B cell (primary cell): ENCODE data around the gene COL4A6.

ENCODE experiments used
- EZH2 ChIP-seq: IDR thresholded peaks from 2 replicates; pipeline ENCODE4 v1.6.1; 2012; ENCODE audit warnings: borderline replicate concordance, low read depth, mild to moderate bottlenecking, moderate library complexity, low read length; ENCODE audit not compliant: insufficient read depth, poor library complexity, severe bottlenecking
- TF ChIP-seq, protein P1 (sequence below): fragments of 200-600 bp; IDR thresholded peaks from one replicate; pipeline ENCODE4 v1.8.0; 2022; ENCODE audit warnings: antibody characterized with exemption, mild to moderate bottlenecking

DNA sequence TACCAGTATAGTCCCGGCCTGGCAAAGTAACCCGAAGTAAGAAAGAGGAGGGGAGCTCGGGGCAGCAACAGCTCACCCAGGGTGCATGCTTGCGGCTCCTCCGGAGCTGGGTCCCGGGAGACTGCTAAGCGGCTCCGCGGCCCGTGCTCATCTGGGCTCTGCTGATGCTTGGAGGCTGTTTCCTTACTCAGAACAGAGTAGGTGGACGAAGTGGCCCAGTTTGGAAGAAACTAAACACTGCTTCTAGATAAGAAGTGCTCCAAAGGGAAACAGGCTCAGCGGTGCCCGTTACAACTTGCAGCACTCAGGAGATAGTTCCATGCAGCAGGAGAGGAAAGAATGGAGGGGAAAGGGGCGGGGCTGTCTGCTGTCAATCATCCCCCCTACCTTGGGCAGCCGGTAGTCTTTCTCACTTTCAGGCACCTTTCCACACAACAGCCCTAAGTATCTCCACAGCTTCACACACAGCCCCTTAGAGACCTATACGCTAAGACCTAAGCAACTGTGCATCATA lies at the start of gene COL4A6:
- TF ChIP-seq, protein P1, sequence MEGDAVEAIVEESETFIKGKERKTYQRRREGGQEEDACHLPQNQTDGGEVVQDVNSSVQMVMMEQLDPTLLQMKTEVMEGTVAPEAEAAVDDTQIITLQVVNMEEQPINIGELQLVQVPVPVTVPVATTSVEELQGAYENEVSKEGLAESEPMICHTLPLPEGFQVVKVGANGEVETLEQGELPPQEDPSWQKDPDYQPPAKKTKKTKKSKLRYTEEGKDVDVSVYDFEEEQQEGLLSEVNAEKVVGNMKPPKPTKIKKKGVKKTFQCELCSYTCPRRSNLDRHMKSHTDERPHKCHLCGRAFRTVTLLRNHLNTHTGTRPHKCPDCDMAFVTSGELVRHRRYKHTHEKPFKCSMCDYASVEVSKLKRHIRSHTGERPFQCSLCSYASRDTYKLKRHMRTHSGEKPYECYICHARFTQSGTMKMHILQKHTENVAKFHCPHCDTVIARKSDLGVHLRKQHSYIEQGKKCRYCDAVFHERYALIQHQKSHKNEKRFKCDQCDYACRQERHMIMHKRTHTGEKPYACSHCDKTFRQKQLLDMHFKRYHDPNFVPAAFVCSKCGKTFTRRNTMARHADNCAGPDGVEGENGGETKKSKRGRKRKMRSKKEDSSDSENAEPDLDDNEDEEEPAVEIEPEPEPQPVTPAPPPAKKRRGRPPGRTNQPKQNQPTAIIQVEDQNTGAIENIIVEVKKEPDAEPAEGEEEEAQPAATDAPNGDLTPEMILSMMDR = no peak
- no peak for TF ChIP-seq EZH2
